H1 (cell line): Measurements from ENCODE around the gene C17orf50. TPM values are rescaled to one million over a fixed set of nuclear protein-coding genes. Genes with fewer than 3 reads are reported as not detected.

Experiments
- CTBP2 ChIP-seq: IDR thresholded peaks from 2 replicates; pipeline ENCODE4 v1.7.0; 2011; ENCODE audit warnings: borderline replicate concordance, mild to moderate bottlenecking, moderate library complexity, mixed read lengths, low read length; ENCODE audit not compliant: insufficient read depth, insufficient read length
- EP300 ChIP-seq, 2 experiments: IDR thresholded peaks; 1 replicate in 1 of 2; 2 replicates in 1 of 2; pipeline ENCODE4 v1.6.1; 2011 to 2012; ENCODE audit warnings: low read depth in 2 of 2, low read length in 2 of 2, mild to moderate bottlenecking in 2 of 2, borderline replicate concordance in 1 of 2, inconsistent platforms in 1 of 2, moderate library complexity in 1 of 2
- HDAC2 ChIP-seq, 2 experiments: fragments of 300-600 bp in 1 of 2; sonication (generic) in 1 of 2; IDR thresholded peaks; 2 replicates each; pipeline ENCODE4 v1.6.1; 2011 to 2012; ENCODE audit warnings: low read depth in 2 of 2, low read length in 2 of 2, mild to moderate bottlenecking in 2 of 2, moderate library complexity in 2 of 2, borderline replicate concordance in 1 of 2, inconsistent platforms in 1 of 2
- SAP30 ChIP-seq: fragments of 300-600 bp; sonication (generic); IDR thresholded peaks from 2 replicates; pipeline ENCODE4 v1.7.1; 2012; ENCODE audit warnings: low read length, moderate library complexity, mild to moderate bottlenecking, inconsistent platforms; ENCODE audit not compliant: insufficient read depth, insufficient replicate concordance
- SRF ChIP-seq: IDR thresholded peaks from 2 replicates; pipeline ENCODE4 v1.6.1; 2011; ENCODE audit warnings: mild to moderate bottlenecking, low read depth, low read length, moderate library complexity
- TBP ChIP-seq: IDR thresholded peaks from 2 replicates; pipeline ENCODE4 v1.6.1; 2011; ENCODE audit warnings: low read depth, low read length, improper control_type of control experiment
- TEAD4 ChIP-seq: IDR thresholded peaks from 2 replicates; pipeline ENCODE4 v1.6.1; 2012; ENCODE audit warnings: low read depth, low read length, inconsistent platforms, mixed read lengths
- USF2 ChIP-seq: IDR thresholded peaks from 2 replicates; pipeline ENCODE4 v1.6.1; 2011; ENCODE audit warnings: low read length, improper control_type of control experiment
- polyA plus RNA-seq, 7 experiments: library from polyadenylated mRNA; depleted of rRNA in 3 of 7; stranded (reverse) in 5 of 7; unstranded in 2 of 7; fragments of >200 nt in 5 of 7; fragments of 200-250 nt in 2 of 7; gene quantifications; 1 replicate in 5 of 7; 2 replicates in 1 of 7; 4 replicates in 1 of 7; pipeline versions ENCODE4 v1.2.1 to v1.2.3, GENCODE V29; 2011 to 2013; ENCODE audit warnings: missing spikeins in 2 of 7, mixed read lengths in 2 of 7
- total RNA-seq: library from RNA; stranded (reverse); fragmentation: NEBNext Ultra II Directional; extraction: Animal tissue kit (Norgen Biotek cat#: 25700); gene quantifications from 2 replicates; pipeline ENCODE4 v1.2.1, GENCODE V29; 2021

C17orf50 gene
- total and polyA plus RNA-seq, 2 of the 8 experiments (the other 6 are each of a cell fraction or from before 2014, with no cell fraction given): 0.12 TPM; not detected in 1

GRCh38 chr17:35738519-35739133, 22.1 kb upstream of the C17orf50 start (continued):
- TF ChIP-seq CTBP2: no peak
- TF ChIP-seq TEAD4: no peak
- TF ChIP-seq TBP: no peak
- TF ChIP-seq SRF: no peak
- TF ChIP-seq SAP30: no peak
- TF ChIP-seq HDAC2 (IDR thresholded peaks at IDR 0.05; ENCODE audit: borderline replicate concordance in 1 of 2, low read depth in 2 of 2, low read length in 2 of 2): no peak
- TF ChIP-seq EP300 (IDR thresholded peaks at IDR 0.05; ENCODE audit: borderline replicate concordance in 1 of 2, low read depth in 2 of 2, low read length in 2 of 2): no peak
- TF ChIP-seq USF2: no peak
